ENCODE measurements around the gene SLC26A1. TPM values are rescaled to one million over a fixed set of nuclear protein-coding genes. Genes with fewer than 3 reads are reported as not detected.
A peak's percentile ranks its signal among the peaks of the same experiment; 100 is the strongest.

Gene SLC26A1
- polyA plus RNA-seq, 3 donors: 14.2 to 23.4 (median 19.3) TPM

GRCh38 chr4:1015179-1015578, 22.0 kb upstream of the SLC26A1 start:
- no peak for DNase-seq

- DNase-seq: no peak
These were observed 21.3 kb upstream of the SLC26A1 start for GRCh38 chr4:1014291-1015167.

- DNase-seq: no peak
These were observed 20.2 kb upstream of the SLC26A1 start for GRCh38 chr4:1013225-1014073.

GRCh38 chr4:1012034-1012739, 19.0 kb upstream of the SLC26A1 start:
- DNase-seq: no peak

GRCh38 chr4:1011666-1012033, 18.4 kb upstream of the SLC26A1 start:
- no peak for DNase-seq

GRCh38 chr4:1011022-1011665, 17.9 kb upstream of the SLC26A1 start, which contains the start of gene FGFRL1:
Gene FGFRL1 (plus strand): TSS chr4:1011626. CDS start chr4:1012486, 860 bp downstream.
- DNase-seq: peak; percentile 85

GRCh38 chr4:1010395-1011021, 17.3 kb upstream of the SLC26A1 start:
- DNase-seq: no peak

- DNase-seq: no peak
These were observed 16.6 kb upstream of the SLC26A1 start for GRCh38 chr4:1009542-1010394.

- DNase-seq: no peak
These were observed 15.8 kb upstream of the SLC26A1 start for GRCh38 chr4:1008840-1009541.

GRCh38 chr4:1006856-1007255, 13.7 kb upstream of the SLC26A1 start:
- no peak for DNase-seq

- DNase-seq: no peak
These were observed 11.6 kb upstream of the SLC26A1 start for GRCh38 chr4:1004557-1005485.

GRCh38 chr4:1004071-1004418, 10.8 kb upstream of the SLC26A1 start:
- DNase-seq: no peak

- no peak for DNase-seq
These were observed 10.3 kb upstream of the SLC26A1 start for GRCh38 chr4:1003271-1004070.

GRCh38 chr4:1002631-1003251, 9.5 kb upstream of the SLC26A1 start:
- no peak for DNase-seq

- no peak for DNase-seq
These were observed 9.0 kb upstream of the SLC26A1 start for GRCh38 chr4:1002131-1002630.

- no peak for DNase-seq
These were observed 8.4 kb upstream of the SLC26A1 start for GRCh38 chr4:1001561-1002130.
